Activated naive CD8-positive, alpha-beta T cell treated with anti-CD3 and anti-CD28 coated beads, Interleukin-2, amount 50 U/mL, for 24 hours (primary cell): ENCODE results near the gene ABCD3.
"Not testable (repeated sequence)": the region's sequence is repeated elsewhere in the genome, so short reads cannot be mapped to it uniquely, and the experiment has no call there.

Experiments used
- ATAC-seq: fragments of 150-1000 bp; cut with Tn5 transposase; one replicate; pipeline ENCODE4 v1.10.0; 2021
- DNase-seq: peaks from one replicate; pipeline ENCODE4 v3.0.0; 2021
- H3K27ac Mint-ChIP-seq: one replicate; pipeline ENCODE4 v1.8.0; 2021; ENCODE audit warnings: mild to moderate bottlenecking, mixed read lengths
- H3K27me3 Mint-ChIP-seq: one replicate; pipeline ENCODE4 v1.8.0; 2021; ENCODE audit warnings: mixed read lengths
- H3K36me3 Mint-ChIP-seq: one replicate; pipeline ENCODE4 v1.8.0; 2021; ENCODE audit warnings: low read depth, mixed read lengths
- H3K4me1 Mint-ChIP-seq: one replicate; pipeline ENCODE4 v1.8.0; 2021; ENCODE audit warnings: mixed read lengths
- H3K4me3 Mint-ChIP-seq: one replicate; pipeline ENCODE4 v1.8.0; 2021; ENCODE audit warnings: mild to moderate bottlenecking, moderate library complexity, mixed read lengths
- H3K9me3 Mint-ChIP-seq: one replicate; pipeline ENCODE4 v1.8.0; 2021; ENCODE audit warnings: mixed read lengths

Gene ABCD3

GRCh38 chr1:94417978-94418663 lies at the start of gene ABCD3:
ABCD3 (plus strand) TSS chr1:94418389; CDS start chr1:94418479, 90 bp downstream.
- H3K27me3 Mint-ChIP-seq = no peaks in the 10 kb centered on the region
- H3K9me3 Mint-ChIP-seq = no peaks in the 10 kb centered on the region
- H3K4me3 Mint-ChIP-seq = no peak within 1 kb of the TSS
- peak within 1 kb of the TSS; percentile 65 for H3K27ac Mint-ChIP-seq
- no peaks in the 10 kb centered on the region for H3K36me3 Mint-ChIP-seq
- peaks cover 37% of the 10 kb centered on the region for H3K4me1 Mint-ChIP-seq
- peak; percentile 91 for ATAC-seq
- DNase-seq = peak; percentile 96

DNA sequence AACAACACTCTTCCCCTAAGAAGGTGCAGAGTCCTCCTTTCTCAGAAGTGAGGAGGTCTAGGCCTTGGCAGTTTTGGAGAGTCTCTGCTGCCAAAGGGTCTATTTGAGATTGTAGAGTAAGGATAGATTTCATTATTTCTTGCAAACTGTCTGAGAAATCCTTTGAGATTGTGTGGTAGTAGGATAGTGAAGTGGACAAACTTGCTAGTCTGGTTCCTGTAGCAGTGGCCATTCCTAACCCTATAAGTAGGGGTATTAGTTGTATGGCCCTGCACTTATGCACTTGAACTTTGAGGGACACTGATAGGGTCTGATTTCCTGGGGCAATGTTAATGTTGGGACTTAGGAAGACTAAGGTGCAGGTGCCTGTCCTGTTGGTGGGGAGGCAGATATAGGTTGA lies 45.4 kb upstream of the ABCD3 start:
- not testable (repeated sequence) for H3K4me3 Mint-ChIP-seq, DNase-seq

GRCh38 chr1:94373311-94373710 lies 44.9 kb upstream of the ABCD3 start:
- not testable (repeated sequence) for H3K27me3 Mint-ChIP-seq, ATAC-seq, H3K27ac Mint-ChIP-seq, H3K4me1 Mint-ChIP-seq, H3K36me3 Mint-ChIP-seq, H3K4me3 Mint-ChIP-seq, H3K9me3 Mint-ChIP-seq, DNase-seq

More for the DNA sequence above, 45.4 kb upstream of the ABCD3 start:
- H3K9me3 Mint-ChIP-seq, H3K36me3 Mint-ChIP-seq, H3K27me3 Mint-ChIP-seq, H3K27ac Mint-ChIP-seq, H3K4me1 Mint-ChIP-seq, ATAC-seq: not testable (repeated sequence)

- DNase-seq, H3K27ac Mint-ChIP-seq, H3K4me1 Mint-ChIP-seq, H3K4me3 Mint-ChIP-seq, H3K9me3 Mint-ChIP-seq, H3K27me3 Mint-ChIP-seq, ATAC-seq, H3K36me3 Mint-ChIP-seq: not testable (repeated sequence)
These were observed 42.5 kb upstream of the ABCD3 start for GRCh38 chr1:94375666-94376065.

DNA sequence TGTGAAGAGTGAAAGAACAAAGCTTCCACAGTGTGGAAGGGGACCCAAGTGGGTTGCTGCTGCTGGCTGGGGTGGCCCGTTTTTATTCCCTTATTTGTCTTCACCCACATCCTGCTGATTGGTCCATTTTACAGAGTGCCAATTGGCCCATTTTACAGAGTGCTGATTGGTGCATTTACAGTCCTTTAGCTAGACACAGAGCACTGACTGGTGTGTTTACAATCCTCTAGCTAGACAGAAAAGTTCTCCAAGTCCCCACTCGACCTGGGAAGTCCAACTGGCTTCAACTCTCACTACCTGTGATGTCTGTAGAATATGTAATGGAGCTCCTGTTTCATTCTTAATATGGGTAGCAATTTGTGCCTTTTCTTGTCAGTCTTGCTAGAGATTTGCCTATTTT lies 39.7 kb upstream of the ABCD3 start:
- H3K27me3 Mint-ChIP-seq, H3K4me1 Mint-ChIP-seq, ATAC-seq, H3K27ac Mint-ChIP-seq, H3K36me3 Mint-ChIP-seq, DNase-seq, H3K4me3 Mint-ChIP-seq, H3K9me3 Mint-ChIP-seq: not testable (repeated sequence)

- Mint-ChIP-seq H3K36me3 (no peaks in the 10 kb centered on the region), H3K27me3 (no peaks in the 10 kb centered on the region), H3K4me3 (no peak overlapping the region), H3K4me1 (peaks cover 13% of the 10 kb centered on the region), H3K27ac (no peak overlapping the region), H3K9me3 (no peaks in the 10 kb centered on the region)
- no peak for ATAC-seq
- no peak for DNase-seq
These were observed 38.6 kb upstream of the ABCD3 start for GRCh38 chr1:94379615-94380014.

DNA sequence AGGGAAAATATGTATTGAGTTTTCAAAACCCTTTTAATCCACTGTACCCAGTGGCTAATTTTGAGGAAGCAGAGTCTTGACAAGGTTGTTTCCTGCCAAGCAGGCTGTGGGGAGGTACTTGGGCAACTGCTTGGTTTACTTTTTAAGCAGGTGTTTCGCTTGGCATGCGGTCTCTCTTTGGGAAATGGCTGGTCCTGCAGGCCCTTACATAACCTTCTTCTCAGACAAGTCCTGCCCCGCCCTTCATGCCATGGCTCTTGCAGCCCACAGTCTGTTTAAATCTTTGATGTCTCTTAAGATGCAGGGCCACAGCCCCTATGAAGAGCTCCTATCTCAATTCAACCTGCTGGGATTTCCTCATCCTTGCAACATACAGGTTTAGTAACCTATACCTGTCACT lies 36.0 kb upstream of the ABCD3 start:
- Mint-ChIP-seq H3K36me3 (no peaks in the 10 kb centered on the region), H3K27me3 (no peaks in the 10 kb centered on the region), H3K9me3 (no peaks in the 10 kb centered on the region), H3K4me1 (peaks cover 29% of the 10 kb centered on the region), H3K4me3 (no peak overlapping the region), H3K27ac (no peak overlapping the region)
- DNase-seq (no peak), ATAC-seq (no peak)

GRCh38 chr1:94383966-94384408 lies 34.2 kb upstream of the ABCD3 start:
- Mint-ChIP-seq H3K4me3 (peak overlapping the region; percentile 7), H3K9me3 (no peaks in the 10 kb centered on the region), H3K27ac (peak overlapping the region; percentile 85), H3K36me3 (no peaks in the 10 kb centered on the region), H3K27me3 (no peaks in the 10 kb centered on the region), H3K4me1 (peaks cover 29% of the 10 kb centered on the region)
- ATAC-seq (peak; percentile 61), DNase-seq (no peak)

- Mint-ChIP-seq H3K36me3 (no peaks in the 10 kb centered on the region), H3K27me3 (no peaks in the 10 kb centered on the region), H3K4me1 (peaks cover 29% of the 10 kb centered on the region), H3K27ac (peak overlapping the region; percentile 85), H3K4me3 (peak overlapping the region; percentile 47), H3K9me3 (peaks cover 5% of the 10 kb centered on the region)
- ATAC-seq (no peak), DNase-seq (no peak)
These were observed 33.5 kb upstream of the ABCD3 start for GRCh38 chr1:94384485-94385265.

GRCh38 chr1:94385308-94385929 lies 32.8 kb upstream of the ABCD3 start:
- no peaks in the 10 kb centered on the region for H3K27me3 Mint-ChIP-seq
- ATAC-seq (peak; percentile 83), DNase-seq (no peak)
- H3K9me3 Mint-ChIP-seq = peaks cover 7% of the 10 kb centered on the region
- H3K4me3 Mint-ChIP-seq = peak overlapping the region; percentile 47
- no peaks in the 10 kb centered on the region for H3K36me3 Mint-ChIP-seq
- peak overlapping the region; percentile 85 for H3K27ac Mint-ChIP-seq
- H3K4me1 Mint-ChIP-seq = peaks cover 29% of the 10 kb centered on the region

- Mint-ChIP-seq H3K36me3 (peaks cover 2% of the 10 kb centered on the region), H3K4me3 (no peak overlapping the region), H3K9me3 (peaks cover 11% of the 10 kb centered on the region), H3K27ac (no peak overlapping the region), H3K27me3 (peaks cover 7% of the 10 kb centered on the region), H3K4me1 (peaks cover 18% of the 10 kb centered on the region)
- no peak for DNase-seq
- no peak for ATAC-seq
These were observed 28.9 kb upstream of the ABCD3 start for GRCh38 chr1:94389298-94389697.

- ATAC-seq (no peak), DNase-seq (no peak)
- no peaks in the 10 kb centered on the region for H3K4me1 Mint-ChIP-seq
- peaks cover 2% of the 10 kb centered on the region for H3K36me3 Mint-ChIP-seq
- peaks cover 8% of the 10 kb centered on the region for H3K27me3 Mint-ChIP-seq
- peaks cover 11% of the 10 kb centered on the region for H3K9me3 Mint-ChIP-seq
- no peak overlapping the region for H3K27ac Mint-ChIP-seq
- no peak overlapping the region for H3K4me3 Mint-ChIP-seq
These were observed 23.9 kb upstream of the ABCD3 start for GRCh38 chr1:94394247-94394646.

GRCh38 chr1:94395231-94395630 lies 23.0 kb upstream of the ABCD3 start:
- no peak for DNase-seq
- Mint-ChIP-seq H3K4me1 (no peaks in the 10 kb centered on the region), H3K36me3 (peaks cover 2% of the 10 kb centered on the region), H3K27me3 (peaks cover 9% of the 10 kb centered on the region), H3K9me3 (peaks cover 4% of the 10 kb centered on the region), H3K27ac (no peak overlapping the region), H3K4me3 (no peak overlapping the region)
- no peak for ATAC-seq

GRCh38 chr1:94395748-94396309 lies 22.4 kb upstream of the ABCD3 start:
- ATAC-seq = no peak
- H3K27ac Mint-ChIP-seq = no peak overlapping the region
- peaks cover 2% of the 10 kb centered on the region for H3K36me3 Mint-ChIP-seq

More at GRCh38 chr1:94395748-94396309, 22.4 kb upstream of the ABCD3 start:
- H3K9me3 Mint-ChIP-seq = peaks cover 4% of the 10 kb centered on the region
- H3K4me1 Mint-ChIP-seq = no peaks in the 10 kb centered on the region
- no peak overlapping the region for H3K4me3 Mint-ChIP-seq
- peaks cover 9% of the 10 kb centered on the region for H3K27me3 Mint-ChIP-seq
- no peak for DNase-seq
